ENCODE measurements around the gene FAM222B.
"Not testable (repeated sequence)": the region's sequence is repeated elsewhere in the genome, so short reads cannot be mapped to it uniquely, and the experiment has no call there.

The FAM222B gene

GRCh38 chr17:28743243-28744103 lies 99.1 kb downstream of the FAM222B start, which contains the start of gene TRAF4:
TRAF4 (plus strand) TSS chr17:28744011; CDS start chr17:28744113, 102 bp downstream.
- TF ChIP-seq FOXP2 (optimal IDR thresholded peaks at IDR 0.05; ENCODE audit: control extremely low read depth, extremely low read length, insufficient read depth) (peak; percentile 13), POLR2AphosphoS5 (IDR thresholded peaks at IDR 0.05; ENCODE audit: borderline replicate concordance, low read depth, low read length) (peak; percentile 34; the same call in 1 of the 2 replicates), EZH2 (IDR thresholded peaks at IDR 0.05) (no peak)
- peak within 1 kb of the TSS; percentile 85 for H3K4me3 ChIP-seq
- H3K36me3 ChIP-seq (ENCODE audit: insufficient read depth, low read length) = peaks cover 27% of the 10 kb centered on the region
- no peaks in the 10 kb centered on the region for H3K9me3 ChIP-seq (ENCODE audit: low read depth, low read length)
- peak within 1 kb of the TSS; percentile 70 for H3K27ac ChIP-seq
- no peak for DNase-seq (ENCODE audit: low read depth, low spot score)
- H3K9ac ChIP-seq (ENCODE audit: insufficient read length) = peak within 1 kb of the TSS; percentile 80

- H3K27ac ChIP-seq = no peak overlapping the region
- H3K4me3 ChIP-seq = no peak overlapping the region
- DNase-seq (ENCODE audit: low read depth, low spot score) = no peak
- no peak overlapping the region for H3K9ac ChIP-seq (ENCODE audit: insufficient read length)
- TF ChIP-seq POLR2AphosphoS5 (IDR thresholded peaks at IDR 0.05; ENCODE audit: borderline replicate concordance, low read depth, low read length) = no peak
- TF ChIP-seq EZH2 (IDR thresholded peaks at IDR 0.05) = no peak
- TF ChIP-seq FOXP2 (optimal IDR thresholded peaks at IDR 0.05; ENCODE audit: control extremely low read depth, extremely low read length, insufficient read depth) = no peak
- no peaks in the 10 kb centered on the region for H3K9me3 ChIP-seq (ENCODE audit: low read depth, low read length)
- H3K36me3 ChIP-seq (ENCODE audit: insufficient read depth, low read length) = peaks cover 8% of the 10 kb centered on the region
These were observed 100.9 kb downstream of the FAM222B start for GRCh38 chr17:28741358-28742349.

DNA sequence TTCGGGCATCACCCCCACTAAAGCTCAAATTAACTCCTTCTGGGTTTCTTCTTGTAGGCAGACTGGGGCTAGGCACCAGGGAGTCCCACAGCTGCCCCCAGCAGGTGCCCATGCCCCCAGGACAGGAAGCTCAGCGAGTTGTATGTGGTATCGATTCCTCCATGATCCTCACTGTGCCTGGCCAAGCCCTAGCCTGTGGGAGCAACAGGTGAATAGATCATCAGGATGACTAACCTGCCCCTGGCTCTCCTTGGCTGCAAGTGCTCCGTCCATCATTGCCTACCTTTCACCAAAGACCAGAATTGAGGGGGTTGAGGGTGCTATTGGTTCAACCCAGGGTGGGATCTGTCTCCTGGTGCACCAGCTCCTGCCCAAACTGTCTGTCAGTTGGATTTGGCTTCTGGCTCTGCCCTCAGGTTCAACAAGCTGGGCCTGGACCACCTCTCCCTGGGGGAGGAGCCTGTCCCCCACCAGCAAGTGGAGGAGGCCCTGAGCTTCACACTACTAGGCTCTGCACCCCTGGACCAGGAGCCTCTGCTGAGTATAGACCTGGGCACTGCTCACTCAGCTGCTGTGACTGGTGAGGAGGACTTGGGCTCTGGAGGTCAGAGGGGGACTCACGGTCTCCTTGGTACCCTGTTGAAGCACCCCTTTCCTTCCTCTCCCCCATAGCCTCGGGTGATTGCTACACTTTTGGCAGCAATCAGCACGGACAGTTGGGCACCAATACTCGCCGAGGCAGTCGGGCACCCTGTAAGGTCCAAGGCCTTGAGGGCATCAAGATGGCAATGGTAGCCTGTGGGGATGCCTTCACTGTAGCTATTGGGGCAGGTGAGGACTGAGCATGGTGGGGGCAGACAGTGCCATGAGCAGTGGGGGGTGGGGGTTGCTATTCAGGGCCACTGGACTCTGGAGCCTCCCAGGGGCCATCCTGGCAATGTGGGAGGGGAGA lies 101.9 kb downstream of the FAM222B start:
- H3K27ac ChIP-seq = no peak overlapping the region
- no peak for TF ChIP-seq EZH2 (IDR thresholded peaks at IDR 0.05)

DNA sequence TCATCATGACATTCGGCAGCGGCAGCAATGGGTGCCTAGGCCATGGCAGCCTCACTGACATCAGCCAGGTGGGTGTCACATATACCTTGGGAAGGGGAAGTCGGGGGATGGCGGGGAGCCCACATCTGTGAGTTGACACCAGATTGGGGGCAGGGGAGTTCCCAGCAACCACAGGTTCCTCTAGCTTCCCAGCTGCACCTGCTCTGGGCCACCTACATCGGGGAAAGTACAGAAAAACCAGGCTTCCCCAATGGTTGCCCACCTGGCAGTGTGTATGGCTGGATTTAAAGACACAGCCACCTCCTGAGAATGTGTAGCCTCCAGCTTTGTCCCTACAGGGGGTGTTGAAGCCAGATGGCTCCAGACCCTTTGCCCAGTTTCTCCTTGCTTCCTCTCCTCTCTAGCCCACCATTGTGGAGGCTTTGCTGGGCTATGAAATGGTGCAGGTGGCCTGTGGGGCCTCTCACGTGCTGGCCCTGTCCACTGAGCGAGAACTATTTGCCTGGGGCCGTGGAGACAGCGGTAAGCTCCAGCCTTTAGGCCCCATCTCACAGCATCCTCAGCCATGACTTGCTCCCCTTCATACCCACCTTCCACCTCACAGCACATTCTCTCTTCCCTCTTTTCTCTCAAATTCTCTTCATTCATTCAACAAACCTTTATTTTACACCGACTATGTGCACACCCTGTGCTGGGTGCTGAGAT lies 103.8 kb downstream of the FAM222B start:
- no peak for DNase-seq (ENCODE audit: low read depth, low spot score)
- no peak overlapping the region for H3K4me3 ChIP-seq
- H3K27ac ChIP-seq = no peak overlapping the region
- H3K36me3 ChIP-seq (ENCODE audit: insufficient read depth, low read length) = no peaks in the 10 kb centered on the region
- no peak overlapping the region for H3K9ac ChIP-seq (ENCODE audit: insufficient read length)
- no peaks in the 10 kb centered on the region for H3K9me3 ChIP-seq (ENCODE audit: low read depth, low read length)
- TF ChIP-seq FOXP2 (optimal IDR thresholded peaks at IDR 0.05; ENCODE audit: control extremely low read depth, extremely low read length, insufficient read depth) = no peak
- no peak for TF ChIP-seq POLR2AphosphoS5 (IDR thresholded peaks at IDR 0.05; ENCODE audit: borderline replicate concordance, low read depth, low read length)
- no peak for TF ChIP-seq EZH2 (IDR thresholded peaks at IDR 0.05)

More for the DNA sequence above, 101.9 kb downstream of the FAM222B start:
- Histone ChIP-seq H3K4me3 (no peak overlapping the region), H3K36me3 (ENCODE audit: insufficient read depth, low read length) (no peaks in the 10 kb centered on the region), H3K9me3 (ENCODE audit: low read depth, low read length) (no peaks in the 10 kb centered on the region), H3K9ac (ENCODE audit: insufficient read length) (no peak overlapping the region)
- DNase-seq (ENCODE audit: low read depth, low spot score) = no peak

DNA sequence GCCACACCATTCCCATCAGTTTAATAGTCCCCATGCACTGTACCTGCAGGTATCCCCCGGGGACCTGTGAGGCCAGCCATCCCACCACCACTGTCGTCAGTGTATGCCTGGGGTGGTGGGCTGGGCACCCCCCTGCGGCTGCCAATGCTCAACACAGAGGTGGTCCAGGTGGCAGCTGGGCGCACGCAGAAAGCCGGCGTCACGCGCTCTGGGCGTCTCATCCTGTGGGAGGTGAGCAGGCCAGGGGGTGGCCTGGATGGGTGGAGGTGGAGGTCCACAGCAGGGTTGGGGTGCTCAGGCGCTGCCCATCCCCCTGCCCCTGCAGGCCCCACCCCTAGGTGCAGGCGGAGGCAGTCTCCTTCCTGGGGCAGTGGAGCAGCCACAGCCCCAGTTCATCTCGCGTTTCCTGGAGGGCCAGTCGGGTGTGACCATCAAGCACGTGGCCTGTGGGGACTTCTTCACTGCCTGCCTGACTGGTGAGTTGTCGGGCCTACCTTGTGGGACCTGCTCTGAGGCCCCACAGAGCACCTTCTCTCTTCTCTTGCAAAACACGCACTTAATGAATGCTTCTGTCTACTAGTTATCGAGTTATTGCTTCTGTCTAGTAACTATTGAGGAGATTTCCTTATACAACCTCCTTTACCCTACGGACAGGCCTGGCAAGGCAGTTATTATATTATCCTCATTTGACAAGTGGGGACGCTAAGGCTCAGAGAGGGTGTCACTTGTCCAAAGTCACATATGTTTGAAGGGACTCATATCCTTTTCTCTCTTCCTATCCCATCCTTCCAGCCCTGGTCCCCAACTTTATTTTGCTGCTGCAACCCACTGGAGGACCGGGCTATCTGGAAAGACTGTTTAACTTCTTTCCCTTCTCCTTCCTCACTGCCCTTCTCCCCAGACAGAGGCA lies 104.6 kb downstream of the FAM222B start:
- H3K9ac ChIP-seq (ENCODE audit: insufficient read length) = no peak overlapping the region
- H3K36me3 ChIP-seq (ENCODE audit: insufficient read depth, low read length) = no peaks in the 10 kb centered on the region
- no peak for DNase-seq (ENCODE audit: low read depth, low spot score)
- H3K9me3 ChIP-seq (ENCODE audit: low read depth, low read length) = no peaks in the 10 kb centered on the region
- H3K4me3 ChIP-seq = no peak overlapping the region
- H3K27ac ChIP-seq = no peak overlapping the region
- no peak for TF ChIP-seq FOXP2 (optimal IDR thresholded peaks at IDR 0.05; ENCODE audit: control extremely low read depth, extremely low read length, insufficient read depth)
- TF ChIP-seq POLR2AphosphoS5 (IDR thresholded peaks at IDR 0.05; ENCODE audit: borderline replicate concordance, low read depth, low read length) = no peak
- TF ChIP-seq EZH2 (IDR thresholded peaks at IDR 0.05) = no peak

DNA sequence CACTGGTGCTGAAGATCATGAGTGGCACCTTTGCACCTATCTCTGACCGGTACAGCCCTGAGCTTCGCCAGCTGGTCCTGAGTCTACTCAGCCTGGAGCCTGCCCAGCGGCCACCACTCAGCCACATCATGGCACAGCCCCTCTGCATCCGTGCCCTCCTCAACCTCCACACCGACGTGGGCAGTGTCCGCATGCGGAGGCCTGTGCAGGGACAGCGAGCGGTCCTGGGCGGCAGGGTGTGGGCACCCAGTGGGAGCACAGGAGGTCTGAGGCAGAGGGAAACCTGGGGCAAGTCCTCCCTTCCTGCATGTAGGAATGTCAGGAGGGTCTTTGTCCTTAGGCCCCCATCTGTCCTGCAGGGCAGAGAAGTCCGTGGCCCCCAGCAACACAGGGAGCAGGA lies 105.3 kb downstream of the FAM222B start:
- Histone ChIP-seq H3K36me3 (ENCODE audit: insufficient read depth, low read length) (no peaks in the 10 kb centered on the region), H3K27ac (no peak overlapping the region), H3K9me3 (ENCODE audit: low read depth, low read length) (no peaks in the 10 kb centered on the region), H3K4me3 (no peak overlapping the region), H3K9ac (ENCODE audit: insufficient read length) (no peak overlapping the region)
- no peak for TF ChIP-seq POLR2AphosphoS5 (IDR thresholded peaks at IDR 0.05; ENCODE audit: borderline replicate concordance, low read depth, low read length)
- no peak for TF ChIP-seq EZH2 (IDR thresholded peaks at IDR 0.05)
- TF ChIP-seq FOXP2 (optimal IDR thresholded peaks at IDR 0.05; ENCODE audit: control extremely low read depth, extremely low read length, insufficient read depth) = no peak
- DNase-seq (ENCODE audit: low read depth, low spot score) = no peak

GRCh38 chr17:28735913-28736769 lies 106.4 kb downstream of the FAM222B start:
- not testable (repeated sequence) for H3K9me3 ChIP-seq (ENCODE audit: low read depth, low read length); H3K4me3 ChIP-seq; H3K9ac ChIP-seq (ENCODE audit: insufficient read length); DNase-seq (ENCODE audit: low read depth, low spot score); H3K27ac ChIP-seq; H3K36me3 ChIP-seq (ENCODE audit: insufficient read depth, low read length)
